ENCODE data around the gene ATG13.

Gene ATG13

GRCh38 chr11:46628961-46629360, 11.6 kb downstream of the ATG13 start:
- H3K36me3 Mint-ChIP-seq (ENCODE audit: low read depth) = peaks cover 42% of the 10 kb centered on the region
- H3K27ac Mint-ChIP-seq = no peak overlapping the region
- peaks cover 5% of the 10 kb centered on the region for H3K4me1 Mint-ChIP-seq (ENCODE audit: low read depth)
- no peak overlapping the region for H3K4me3 Mint-ChIP-seq
- no peaks in the 10 kb centered on the region for H3K27me3 Mint-ChIP-seq
- no peaks in the 10 kb centered on the region for H3K9me3 Mint-ChIP-seq

- Mint-ChIP-seq H3K9me3 (no peaks in the 10 kb centered on the region), H3K27me3 (no peaks in the 10 kb centered on the region), H3K4me3 (no peak overlapping the region), H3K36me3 (ENCODE audit: low read depth) (peaks cover 30% of the 10 kb centered on the region), H3K4me1 (ENCODE audit: low read depth) (peaks cover 5% of the 10 kb centered on the region), H3K27ac (no peak overlapping the region)
These were observed 12.9 kb downstream of the ATG13 start for GRCh38 chr11:46630237-46630636.

GRCh38 chr11:46631676-46632075, 14.3 kb downstream of the ATG13 start:
- Mint-ChIP-seq H3K4me1 (ENCODE audit: low read depth) (no peaks in the 10 kb centered on the region), H3K4me3 (no peak overlapping the region), H3K36me3 (ENCODE audit: low read depth) (peaks cover 26% of the 10 kb centered on the region), H3K9me3 (no peaks in the 10 kb centered on the region), H3K27me3 (no peaks in the 10 kb centered on the region), H3K27ac (no peak overlapping the region)

GRCh38 chr11:46632502-46632901, 15.1 kb downstream of the ATG13 start:
- H3K4me1 Mint-ChIP-seq (ENCODE audit: low read depth) = no peaks in the 10 kb centered on the region
- no peaks in the 10 kb centered on the region for H3K9me3 Mint-ChIP-seq
- H3K4me3 Mint-ChIP-seq = no peak overlapping the region
- H3K27ac Mint-ChIP-seq = no peak overlapping the region
- no peaks in the 10 kb centered on the region for H3K27me3 Mint-ChIP-seq
- peaks cover 24% of the 10 kb centered on the region for H3K36me3 Mint-ChIP-seq (ENCODE audit: low read depth)

GRCh38 chr11:46633291-46634217, 16.2 kb downstream of the ATG13 start:
- H3K4me3 Mint-ChIP-seq = no peak overlapping the region
- H3K27me3 Mint-ChIP-seq = no peaks in the 10 kb centered on the region
- H3K36me3 Mint-ChIP-seq (ENCODE audit: low read depth) = peaks cover 30% of the 10 kb centered on the region
- H3K4me1 Mint-ChIP-seq (ENCODE audit: low read depth) = no peaks in the 10 kb centered on the region
- H3K9me3 Mint-ChIP-seq = no peaks in the 10 kb centered on the region
- H3K27ac Mint-ChIP-seq = no peak overlapping the region

GRCh38 chr11:46635557-46636139, 18.3 kb downstream of the ATG13 start:
- Mint-ChIP-seq H3K4me1 (ENCODE audit: low read depth) (peaks cover 6% of the 10 kb centered on the region), H3K9me3 (no peaks in the 10 kb centered on the region), H3K27me3 (no peaks in the 10 kb centered on the region), H3K36me3 (ENCODE audit: low read depth) (peaks cover 36% of the 10 kb centered on the region), H3K4me3 (no peak overlapping the region), H3K27ac (no peak overlapping the region)

- peaks cover 35% of the 10 kb centered on the region for H3K36me3 Mint-ChIP-seq (ENCODE audit: low read depth)
These were observed 20.2 kb downstream of the ATG13 start for GRCh38 chr11:46637546-46637945.

GRCh38 chr11:46639197-46639839, 22.0 kb downstream of the ATG13 start:
- Mint-ChIP-seq H3K27ac (no peak overlapping the region), H3K36me3 (ENCODE audit: low read depth) (peaks cover 45% of the 10 kb centered on the region), H3K4me3 (no peak overlapping the region), H3K4me1 (ENCODE audit: low read depth) (peaks cover 10% of the 10 kb centered on the region), H3K27me3 (no peaks in the 10 kb centered on the region), H3K9me3 (no peaks in the 10 kb centered on the region)

More at GRCh38 chr11:46637546-46637945, 20.2 kb downstream of the ATG13 start:
- Mint-ChIP-seq H3K27me3 (no peaks in the 10 kb centered on the region), H3K4me1 (ENCODE audit: low read depth) (peaks cover 8% of the 10 kb centered on the region), H3K27ac (no peak overlapping the region), H3K4me3 (no peak overlapping the region), H3K9me3 (no peaks in the 10 kb centered on the region)

GRCh38 chr11:46640036-46640788, 22.9 kb downstream of the ATG13 start:
- peaks cover 10% of the 10 kb centered on the region for H3K4me1 Mint-ChIP-seq (ENCODE audit: low read depth)
- no peaks in the 10 kb centered on the region for H3K27me3 Mint-ChIP-seq
- H3K4me3 Mint-ChIP-seq = no peak overlapping the region
- no peaks in the 10 kb centered on the region for H3K9me3 Mint-ChIP-seq
- peaks cover 53% of the 10 kb centered on the region for H3K36me3 Mint-ChIP-seq (ENCODE audit: low read depth)
- H3K27ac Mint-ChIP-seq = peak overlapping the region; percentile 18

GRCh38 chr11:46641639-46642038, 24.3 kb downstream of the ATG13 start:
- H3K27ac Mint-ChIP-seq = no peak overlapping the region
- H3K27me3 Mint-ChIP-seq = no peaks in the 10 kb centered on the region
- H3K4me3 Mint-ChIP-seq = no peak overlapping the region
- peaks cover 56% of the 10 kb centered on the region for H3K36me3 Mint-ChIP-seq (ENCODE audit: low read depth)
- H3K9me3 Mint-ChIP-seq = no peaks in the 10 kb centered on the region
- peaks cover 10% of the 10 kb centered on the region for H3K4me1 Mint-ChIP-seq (ENCODE audit: low read depth)

- H3K27me3 Mint-ChIP-seq = no peaks in the 10 kb centered on the region
- H3K4me1 Mint-ChIP-seq (ENCODE audit: low read depth) = peaks cover 10% of the 10 kb centered on the region
- no peak overlapping the region for H3K27ac Mint-ChIP-seq
- no peaks in the 10 kb centered on the region for H3K9me3 Mint-ChIP-seq
- no peak overlapping the region for H3K4me3 Mint-ChIP-seq
- H3K36me3 Mint-ChIP-seq (ENCODE audit: low read depth) = peaks cover 60% of the 10 kb centered on the region
These were observed 25.4 kb downstream of the ATG13 start for GRCh38 chr11:46642627-46643335.

GRCh38 chr11:46643531-46643930, 26.2 kb downstream of the ATG13 start:
- H3K27me3 Mint-ChIP-seq = no peaks in the 10 kb centered on the region
- no peak overlapping the region for H3K4me3 Mint-ChIP-seq
- peaks cover 54% of the 10 kb centered on the region for H3K36me3 Mint-ChIP-seq (ENCODE audit: low read depth)
- H3K4me1 Mint-ChIP-seq (ENCODE audit: low read depth) = peaks cover 10% of the 10 kb centered on the region
- no peak overlapping the region for H3K27ac Mint-ChIP-seq
- no peaks in the 10 kb centered on the region for H3K9me3 Mint-ChIP-seq

- Mint-ChIP-seq H3K27ac (peak overlapping the region; percentile 40), H3K4me3 (no peak overlapping the region), H3K9me3 (no peaks in the 10 kb centered on the region), H3K27me3 (no peaks in the 10 kb centered on the region), H3K36me3 (ENCODE audit: low read depth) (peaks cover 54% of the 10 kb centered on the region), H3K4me1 (ENCODE audit: low read depth) (peaks cover 10% of the 10 kb centered on the region)
These were observed 26.6 kb downstream of the ATG13 start for GRCh38 chr11:46643986-46644385.

GRCh38 chr11:46649180-46649738, 31.9 kb downstream of the ATG13 start:
- no peak overlapping the region for H3K27ac Mint-ChIP-seq
- no peaks in the 10 kb centered on the region for H3K9me3 Mint-ChIP-seq
- H3K36me3 Mint-ChIP-seq (ENCODE audit: low read depth) = peaks cover 40% of the 10 kb centered on the region
- H3K27me3 Mint-ChIP-seq = no peaks in the 10 kb centered on the region
- no peak overlapping the region for H3K4me3 Mint-ChIP-seq
- no peaks in the 10 kb centered on the region for H3K4me1 Mint-ChIP-seq (ENCODE audit: low read depth)

Measured in stimulated activated naive CD8-positive, alpha-beta T cell treated with anti-CD3 and anti-CD28 coated beads, Interleukin-15, Interleukin-2, amounts not matched to agents 100 ng/mL and 50 ng/mL, for 24 hours (primary cell).